ENCODE measurements around the gene PIEZO2.
"Not testable (repeated sequence)": the region's sequence is repeated elsewhere in the genome, so short reads cannot be mapped to it uniquely, and the experiment has no call there.

Gene PIEZO2

GRCh38 chr18:11149441-11150270 is at the start of gene PIEZO2:
Gene PIEZO2, minus strand, starts transcription at chr18:11149569. Its CDS starts 981 bp downstream, at chr18:11148588.
- DNase-seq (ENCODE audit: extremely low read depth, low read depth) = no peak
- TF ChIP-seq CTCF (IDR thresholded peaks at IDR 0.05; ENCODE audit: low read depth, low read length) = no peak

DNA sequence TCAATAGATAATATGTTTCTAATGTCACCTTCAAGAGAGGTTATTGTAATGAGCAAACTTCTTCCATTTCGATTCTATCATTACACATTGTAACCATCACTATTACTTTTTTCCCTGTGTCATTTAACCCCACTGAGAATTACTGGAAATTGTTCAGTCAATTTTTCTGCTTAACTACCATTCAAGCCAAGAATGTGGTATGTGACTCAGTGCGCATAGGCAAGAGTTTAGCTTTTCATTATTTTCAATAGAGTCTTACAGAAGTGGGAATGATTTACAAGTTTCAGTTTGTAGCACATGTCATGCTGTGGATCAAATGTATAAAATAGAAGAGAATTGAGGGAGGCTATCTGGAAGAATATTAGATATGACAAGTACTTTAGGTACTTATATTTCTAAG is 34.3 kb upstream of the PIEZO2 start:
- DNase-seq (ENCODE audit: extremely low read depth, low read depth) = no peak
- TF ChIP-seq CTCF (IDR thresholded peaks at IDR 0.05; ENCODE audit: low read depth, low read length) = no peak

- not testable (repeated sequence) for DNase-seq (ENCODE audit: extremely low read depth, low read depth)
These were observed 32.3 kb upstream of the PIEZO2 start for GRCh38 chr18:11181629-11182028.

- DNase-seq (ENCODE audit: extremely low read depth, low read depth) = no peak
These were observed 30.7 kb upstream of the PIEZO2 start for GRCh38 chr18:11179959-11180519.

GRCh38 chr18:11178951-11179549 is 29.7 kb upstream of the PIEZO2 start:
- TF ChIP-seq CTCF (IDR thresholded peaks at IDR 0.05; ENCODE audit: low read depth, low read length) = no peak
- peak; percentile 16 for DNase-seq (ENCODE audit: extremely low read depth, low read depth)

More at GRCh38 chr18:11179959-11180519, 30.7 kb upstream of the PIEZO2 start:
- no peak for TF ChIP-seq CTCF (IDR thresholded peaks at IDR 0.05; ENCODE audit: low read depth, low read length)

DNA sequence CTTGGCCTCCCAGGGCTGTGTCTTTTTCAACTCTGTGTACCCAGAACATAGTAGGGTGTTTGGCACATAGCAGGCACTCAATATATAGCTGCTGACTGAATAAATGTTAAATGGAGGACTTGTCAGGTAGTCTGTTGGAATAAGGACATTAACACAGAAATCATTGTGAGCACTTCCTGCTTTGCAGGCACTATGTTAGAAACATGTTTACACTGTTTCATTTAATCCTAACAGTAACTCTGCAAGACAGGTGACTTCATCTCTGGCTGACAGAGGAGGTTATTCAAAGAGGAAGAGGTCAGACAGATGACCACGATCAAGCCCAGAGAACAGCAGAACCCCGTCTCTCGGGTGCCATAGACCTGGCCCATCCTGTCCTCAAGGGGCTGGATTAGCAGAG is 28.0 kb upstream of the PIEZO2 start:
- TF ChIP-seq CTCF (IDR thresholded peaks at IDR 0.05; ENCODE audit: low read depth, low read length) = no peak
- DNase-seq (ENCODE audit: extremely low read depth, low read depth) = no peak

DNA sequence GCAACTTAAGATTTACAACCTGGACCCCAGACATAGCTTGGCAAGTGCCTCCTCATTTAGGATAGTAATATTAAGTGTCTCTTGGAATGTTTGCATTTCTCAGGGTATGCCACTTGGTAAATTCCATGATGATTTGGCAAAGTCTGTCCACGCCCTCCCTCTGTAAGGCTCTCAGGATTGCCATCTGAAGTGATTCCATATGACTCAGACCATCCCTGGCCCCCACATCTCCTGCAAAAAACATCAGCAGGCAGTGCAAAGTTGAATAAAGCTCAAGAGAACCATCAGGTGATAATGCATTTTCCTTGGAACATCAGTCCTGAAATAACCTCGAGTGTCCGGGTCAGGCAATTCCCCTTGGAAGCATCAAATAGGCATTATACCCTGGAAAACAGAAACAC is 27.1 kb upstream of the PIEZO2 start:
- TF ChIP-seq CTCF (IDR thresholded peaks at IDR 0.05; ENCODE audit: low read depth, low read length) = no peak
- no peak for DNase-seq (ENCODE audit: extremely low read depth, low read depth)

All from AG09319 (cell line).